NCI-H510A (cell line): ENCODE data around the gene SPATS2L.

ENCODE experiments used
- DNase-seq: peaks from one replicate; lab custom pipeline; 2025; lab: John Stamatoyannopoulos, UW

The SPATS2L gene

DNA sequence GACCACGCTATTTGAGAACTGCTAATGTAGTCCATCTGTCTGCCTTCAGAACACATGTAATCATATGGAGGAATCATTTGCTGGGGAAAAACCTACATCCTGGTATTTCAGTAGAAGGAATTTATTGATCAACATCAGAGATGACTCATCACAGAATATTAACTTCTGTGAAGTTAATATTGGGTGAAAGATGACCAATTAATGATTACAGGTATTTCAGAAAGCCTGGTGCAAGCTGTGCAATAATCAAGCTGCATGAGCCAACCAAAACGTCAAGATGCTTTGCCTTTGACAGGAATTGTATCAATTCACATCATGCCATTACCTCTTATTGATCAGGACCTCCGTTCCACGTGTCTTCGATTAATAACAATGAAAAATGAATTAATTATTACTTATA lies 9.4 kb upstream of the SPATS2L start:
- no peak for DNase-seq

- DNase-seq, result no peak
Observed at GRCh38 chr2:200297989-200298388, 8.5 kb upstream of the SPATS2L start.

GRCh38 chr2:200298816-200299215 lies 7.7 kb upstream of the SPATS2L start:
- no peak for DNase-seq

GRCh38 chr2:200300065-200300464 lies 6.4 kb upstream of the SPATS2L start:
- DNase-seq, result no peak

DNA sequence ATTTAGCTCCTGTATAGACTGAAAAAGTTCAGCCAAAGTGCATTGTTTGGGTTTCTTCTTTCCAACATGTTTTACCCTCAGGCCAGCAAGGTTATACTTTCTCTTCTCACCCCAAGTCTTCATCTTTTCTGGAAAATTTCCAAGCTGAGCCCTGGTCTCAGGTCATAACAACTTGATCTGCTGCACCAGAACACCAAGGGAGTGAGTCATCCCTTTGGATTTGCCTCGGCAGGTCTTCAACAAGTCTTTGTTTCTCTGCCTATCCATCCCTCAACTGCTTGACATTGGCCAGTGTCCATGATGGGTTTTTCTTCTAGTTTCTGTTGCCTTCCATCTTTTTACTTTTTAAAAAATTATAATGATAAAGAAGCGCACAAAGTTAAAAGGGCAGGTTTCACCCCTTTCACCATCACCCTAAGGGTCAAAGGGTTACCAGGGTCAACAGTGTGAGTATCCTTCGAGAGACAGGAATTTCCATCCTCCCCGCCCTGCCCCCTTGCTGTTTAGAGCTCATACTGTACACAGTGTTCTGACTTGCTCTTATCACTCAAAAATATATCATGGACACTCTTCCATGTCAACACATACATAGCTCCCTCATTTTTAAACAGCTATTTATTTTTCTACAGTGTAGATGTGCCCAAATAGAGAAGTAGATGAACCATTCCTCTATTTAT lies 5.7 kb upstream of the SPATS2L start:
- DNase-seq, result no peak

DNA sequence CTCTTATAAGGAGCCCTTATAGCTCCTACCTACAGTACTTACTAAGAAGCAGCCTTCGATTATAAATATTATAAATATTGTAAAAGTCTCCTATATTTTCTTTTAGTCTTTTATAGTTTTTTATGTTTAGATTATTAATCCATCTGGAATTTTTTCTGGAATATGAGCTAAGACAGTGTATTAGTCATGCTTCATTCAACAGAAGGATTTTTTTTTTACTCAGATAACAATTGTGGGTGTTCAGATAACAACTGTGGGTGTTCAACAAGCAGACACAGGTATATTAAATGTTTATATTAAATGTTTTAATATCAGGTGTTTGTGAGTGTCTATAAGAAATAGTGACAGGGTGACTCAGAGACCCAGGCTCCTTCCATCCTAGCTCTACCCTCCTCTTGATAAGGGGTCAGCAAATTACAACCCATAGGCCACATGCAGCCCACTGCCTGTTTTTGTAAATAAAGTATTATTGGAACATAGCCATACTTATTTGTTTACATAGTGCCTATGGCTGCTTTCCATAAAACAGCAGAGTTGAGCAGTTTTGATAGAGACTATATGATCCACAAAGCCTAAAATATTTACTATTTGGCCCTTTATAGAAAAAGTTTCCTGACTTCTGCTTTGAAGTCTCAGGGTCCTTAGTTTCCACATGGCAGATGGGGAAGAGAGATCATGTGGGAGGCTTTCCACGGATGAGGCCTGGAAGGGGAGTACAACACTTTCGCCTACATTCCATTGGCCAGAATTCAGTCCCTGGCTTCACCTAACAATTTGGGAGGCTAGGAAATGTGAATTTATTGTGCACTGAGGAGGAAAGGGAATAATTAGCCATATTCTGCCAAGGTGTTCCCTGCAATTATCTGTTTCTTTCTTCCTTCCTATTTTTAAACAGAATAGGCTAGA lies 4.3 kb upstream of the SPATS2L start:
- no peak for DNase-seq

GRCh38 chr2:200302940-200303727 lies 3.4 kb upstream of the SPATS2L start:
- no peak for DNase-seq

DNA sequence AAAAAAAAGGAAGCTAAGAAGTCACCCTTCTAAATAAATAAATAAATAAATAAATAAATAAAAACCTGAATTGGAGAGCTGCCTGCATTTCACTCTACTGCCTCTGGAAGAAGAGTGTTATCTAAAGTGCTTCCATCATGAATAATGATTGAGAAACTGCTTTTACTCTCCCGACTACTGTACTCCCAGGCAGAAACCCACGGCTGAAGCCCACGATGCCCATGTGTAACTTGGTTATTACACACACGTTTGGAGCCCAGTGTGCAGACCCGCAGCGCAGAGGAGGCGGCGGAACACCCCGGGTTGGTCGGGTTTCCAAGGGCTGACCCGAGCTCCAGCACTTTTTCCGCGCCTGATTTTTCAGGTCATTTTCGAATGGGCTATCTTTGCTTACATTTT lies 697 bp upstream of the SPATS2L start:
- DNase-seq, result no peak

GRCh38 chr2:200306931-200307723 lies 634 bp downstream of the SPATS2L start:
- peak; percentile 33 for DNase-seq

- no peak for DNase-seq
Observed at GRCh38 chr2:200307724-200308545, 1.4 kb downstream of the SPATS2L start.

- DNase-seq, result no peak
Observed at GRCh38 chr2:200308546-200309295, 2.2 kb downstream of the SPATS2L start.

DNA sequence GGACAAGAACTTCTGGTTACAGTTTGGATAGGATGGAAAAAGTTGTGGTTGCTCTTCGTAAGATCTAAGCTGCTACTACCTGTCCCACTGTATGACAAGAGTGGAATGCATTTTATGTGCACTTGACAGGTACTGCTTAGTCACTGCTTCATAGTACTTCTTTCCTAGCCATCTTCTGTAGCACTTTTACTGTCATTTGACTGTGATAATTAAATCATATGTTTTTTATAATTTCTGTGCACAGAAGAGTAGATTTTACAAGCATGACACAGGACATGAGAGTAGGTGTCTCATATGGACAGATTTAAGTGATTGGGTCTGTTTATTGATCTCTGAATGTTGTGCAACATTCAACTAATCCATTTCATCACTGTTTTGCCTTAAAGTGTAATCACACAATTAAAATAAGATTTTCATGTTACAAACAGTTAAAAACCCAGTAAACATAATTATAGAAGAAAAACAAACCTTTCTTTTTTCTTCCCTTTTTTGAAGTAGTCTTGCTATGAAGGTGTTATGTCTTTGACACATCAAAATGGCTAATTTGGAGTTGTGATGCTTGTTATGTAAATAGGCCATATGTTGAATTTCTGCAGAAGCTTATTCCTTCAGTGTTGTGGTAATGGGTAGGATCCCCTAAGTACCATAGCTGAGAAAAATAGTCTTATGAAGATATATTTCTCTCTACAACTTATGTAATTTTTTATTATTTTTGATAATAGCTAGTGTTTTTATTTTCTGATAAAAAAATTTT lies 3.0 kb downstream of the SPATS2L start:
- DNase-seq, result no peak

DNA sequence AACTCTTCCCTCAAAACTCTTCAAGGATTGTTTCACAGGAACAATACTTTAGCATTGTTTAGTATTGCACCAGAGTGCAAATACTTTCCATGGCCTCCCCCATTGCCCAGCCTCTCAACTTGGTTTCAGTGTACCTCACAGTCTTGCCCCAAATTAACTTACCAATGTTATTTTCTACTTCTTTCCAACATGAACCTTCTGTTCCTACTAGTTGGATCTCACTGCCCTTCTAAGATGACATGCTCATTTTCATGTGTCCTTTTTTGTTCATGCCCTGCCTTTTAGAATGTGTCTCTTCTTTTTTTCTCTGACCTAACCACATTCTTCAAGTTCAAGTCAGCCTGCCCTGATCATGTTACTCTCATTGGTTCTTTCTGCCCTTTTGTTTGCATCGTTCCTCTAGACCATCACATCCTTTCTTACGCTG lies 4.1 kb downstream of the SPATS2L start:
- no peak for DNase-seq

GRCh38 chr2:200311139-200311538 lies 4.6 kb downstream of the SPATS2L start:
- no peak for DNase-seq

GRCh38 chr2:200314976-200315567 lies 8.6 kb downstream of the SPATS2L start:
- no peak for DNase-seq

- no peak for DNase-seq
Observed at GRCh38 chr2:200317975-200318374, 11.5 kb downstream of the SPATS2L start.

- no peak for DNase-seq
Observed at GRCh38 chr2:200318940-200319435, 12.5 kb downstream of the SPATS2L start.

GRCh38 chr2:200319548-200320337 lies 13.2 kb downstream of the SPATS2L start:
- no peak for DNase-seq
